ENCODE data around the gene PGM5.

PGM5 gene

GRCh38 chr9:68523367-68523936 is 167.0 kb downstream of the PGM5 start:
- DNase-seq (ENCODE audit: insufficient read length) (no peak), FAIRE-seq (no peak)
- TF ChIP-seq TAF1 (IDR thresholded peaks at IDR 0.05; ENCODE audit: borderline replicate concordance, low read depth, low read length) = no peak
- no peak for TF ChIP-seq POLR2AphosphoS5 (IDR thresholded peaks at IDR 0.05; ENCODE audit: low read depth, low read length)
- no peak for TF ChIP-seq POLR2A (IDR thresholded peaks at IDR 0.05; ENCODE audit: low read depth, low read length)

GRCh38 chr9:68530618-68531017 is 174.2 kb downstream of the PGM5 start:
- no peak for TF ChIP-seq TAF1 (IDR thresholded peaks at IDR 0.05; ENCODE audit: borderline replicate concordance, low read depth, low read length)
- no peak for DNase-seq (ENCODE audit: insufficient read length)
- no peak for FAIRE-seq

- DNase-seq (ENCODE audit: insufficient read length) (no peak), FAIRE-seq (no peak)
- TF ChIP-seq POLR2A (IDR thresholded peaks at IDR 0.05; ENCODE audit: low read depth, low read length) (no peak), TAF1 (IDR thresholded peaks at IDR 0.05; ENCODE audit: borderline replicate concordance, low read depth, low read length) (no peak), POLR2AphosphoS5 (IDR thresholded peaks at IDR 0.05; ENCODE audit: low read depth, low read length) (no peak)
These were observed 175.7 kb downstream of the PGM5 start for GRCh38 chr9:68532131-68532530.

GRCh38 chr9:68533678-68534077 is 177.3 kb downstream of the PGM5 start:
- no peak for DNase-seq (ENCODE audit: insufficient read length)
- FAIRE-seq = peak; percentile 5
- no peak for TF ChIP-seq POLR2AphosphoS5 (IDR thresholded peaks at IDR 0.05; ENCODE audit: low read depth, low read length)
- TF ChIP-seq TAF1 (IDR thresholded peaks at IDR 0.05; ENCODE audit: borderline replicate concordance, low read depth, low read length) = no peak
- no peak for TF ChIP-seq POLR2A (IDR thresholded peaks at IDR 0.05; ENCODE audit: low read depth, low read length)

- DNase-seq (ENCODE audit: insufficient read length) = no peak
- TF ChIP-seq POLR2AphosphoS5 (IDR thresholded peaks at IDR 0.05; ENCODE audit: low read depth, low read length) (no peak), TAF1 (IDR thresholded peaks at IDR 0.05; ENCODE audit: borderline replicate concordance, low read depth, low read length) (no peak)
These were observed 180.6 kb downstream of the PGM5 start for GRCh38 chr9:68536876-68537615.

GRCh38 chr9:68537616-68537880 is 181.1 kb downstream of the PGM5 start:
- DNase-seq (ENCODE audit: insufficient read length) (no peak), FAIRE-seq (no peak)
- no peak for TF ChIP-seq POLR2A (IDR thresholded peaks at IDR 0.05; ENCODE audit: low read depth, low read length)
- TF ChIP-seq POLR2AphosphoS5 (IDR thresholded peaks at IDR 0.05; ENCODE audit: low read depth, low read length) = no peak
- no peak for TF ChIP-seq TAF1 (IDR thresholded peaks at IDR 0.05; ENCODE audit: borderline replicate concordance, low read depth, low read length)

More at GRCh38 chr9:68536876-68537615, 180.6 kb downstream of the PGM5 start:
- no peak for FAIRE-seq

- DNase-seq (ENCODE audit: insufficient read length) (no peak), FAIRE-seq (no peak)
- TF ChIP-seq POLR2AphosphoS5 (IDR thresholded peaks at IDR 0.05; ENCODE audit: low read depth, low read length) = no peak
- TF ChIP-seq POLR2A (IDR thresholded peaks at IDR 0.05; ENCODE audit: low read depth, low read length) = no peak
- TF ChIP-seq TAF1 (IDR thresholded peaks at IDR 0.05; ENCODE audit: borderline replicate concordance, low read depth, low read length) = no peak
These were observed 181.8 kb downstream of the PGM5 start for GRCh38 chr9:68538200-68538599.

- TF ChIP-seq POLR2A (IDR thresholded peaks at IDR 0.05; ENCODE audit: low read depth, low read length) (no peak), TAF1 (IDR thresholded peaks at IDR 0.05; ENCODE audit: borderline replicate concordance, low read depth, low read length) (no peak), POLR2AphosphoS5 (IDR thresholded peaks at IDR 0.05; ENCODE audit: low read depth, low read length) (no peak)
- DNase-seq (ENCODE audit: insufficient read length) = no peak
- FAIRE-seq = no peak
These were observed 184.5 kb downstream of the PGM5 start, which contains the start of gene TMEM252 for GRCh38 chr9:68540712-68541535. TMEM252 (minus strand) TSS chr9:68540883; CDS start chr9:68540814, 69 bp downstream.

- DNase-seq (ENCODE audit: insufficient read length) = no peak
- FAIRE-seq = no peak
- TF ChIP-seq POLR2A (IDR thresholded peaks at IDR 0.05; ENCODE audit: low read depth, low read length) (no peak), POLR2AphosphoS5 (IDR thresholded peaks at IDR 0.05; ENCODE audit: low read depth, low read length) (no peak), TAF1 (IDR thresholded peaks at IDR 0.05; ENCODE audit: borderline replicate concordance, low read depth, low read length) (no peak)
These were observed 185.2 kb downstream of the PGM5 start for GRCh38 chr9:68541568-68541967.

- FAIRE-seq (peak; percentile 75), DNase-seq (ENCODE audit: insufficient read length) (no peak)
- TF ChIP-seq POLR2A (IDR thresholded peaks at IDR 0.05; ENCODE audit: low read depth, low read length) = no peak
- no peak for TF ChIP-seq TAF1 (IDR thresholded peaks at IDR 0.05; ENCODE audit: borderline replicate concordance, low read depth, low read length)
These were observed 188.8 kb downstream of the PGM5 start for GRCh38 chr9:68545033-68545705.

GRCh38 chr9:68546596-68547390 is 190.4 kb downstream of the PGM5 start:
- peak; percentile 98 for FAIRE-seq
- no peak for TF ChIP-seq POLR2AphosphoS5 (IDR thresholded peaks at IDR 0.05; ENCODE audit: low read depth, low read length)
- TF ChIP-seq TAF1 (IDR thresholded peaks at IDR 0.05; ENCODE audit: borderline replicate concordance, low read depth, low read length) = no peak
- TF ChIP-seq POLR2A (IDR thresholded peaks at IDR 0.05; ENCODE audit: low read depth, low read length) = no peak
- DNase-seq (ENCODE audit: insufficient read length) = peak; percentile 13
